ENCODE data around the gene ATP6V1A. TPM values are rescaled to one million over a fixed set of nuclear protein-coding genes. Genes with fewer than 3 reads are reported as not detected.

ATP6V1A gene
- total and polyA plus RNA-seq, 2 of the 13 experiments (the other 11 are each of a cell fraction or from before 2014, with no cell fraction given), result 23.4 to 95.1 TPM

DNA sequence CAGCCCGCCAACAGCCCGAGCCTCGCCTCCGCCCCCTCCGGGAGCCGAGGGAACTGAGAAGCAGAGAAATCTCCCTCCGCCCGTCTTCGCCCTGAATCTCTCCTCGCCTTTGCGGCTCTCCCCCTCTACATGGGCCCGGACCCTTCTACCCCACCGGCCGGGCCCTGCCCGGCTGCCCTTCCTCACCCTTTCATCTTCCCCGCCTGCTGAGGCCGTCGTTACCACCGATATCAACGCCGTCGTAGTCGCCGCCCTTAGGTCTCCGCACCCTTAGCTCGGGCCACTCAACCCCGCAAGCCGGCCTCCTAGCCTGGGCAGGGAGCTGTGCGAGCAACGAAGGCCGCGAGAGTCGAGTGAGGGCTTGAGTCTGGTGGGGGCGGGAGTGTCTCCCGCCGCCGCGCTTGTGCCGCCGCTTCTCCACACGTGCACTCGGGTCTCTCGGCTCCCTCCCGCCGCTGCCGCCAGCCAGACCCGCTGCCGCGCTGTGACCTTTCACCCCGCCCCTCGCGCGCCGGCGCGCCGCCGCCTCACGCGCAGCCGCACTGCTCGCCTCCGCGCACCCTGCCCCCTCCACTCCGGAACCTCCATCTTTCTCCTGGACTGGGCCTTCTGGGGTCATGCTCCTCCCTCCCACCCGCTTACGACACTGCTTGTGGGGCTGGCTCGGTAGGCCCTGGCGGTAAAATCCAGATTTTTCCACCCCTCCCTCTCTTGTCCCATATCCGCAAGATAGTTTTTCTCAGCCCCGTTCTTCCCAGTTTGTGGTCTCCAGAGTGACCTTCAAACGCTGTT lies 883 bp upstream of the ATP6V1A start, which contains the start of gene NAA50 (continued):
- no peak for TF ChIP-seq JUN (CRISPR knock-in tag; IDR thresholded peaks at IDR 0.05)
- TF ChIP-seq, protein P1, sequence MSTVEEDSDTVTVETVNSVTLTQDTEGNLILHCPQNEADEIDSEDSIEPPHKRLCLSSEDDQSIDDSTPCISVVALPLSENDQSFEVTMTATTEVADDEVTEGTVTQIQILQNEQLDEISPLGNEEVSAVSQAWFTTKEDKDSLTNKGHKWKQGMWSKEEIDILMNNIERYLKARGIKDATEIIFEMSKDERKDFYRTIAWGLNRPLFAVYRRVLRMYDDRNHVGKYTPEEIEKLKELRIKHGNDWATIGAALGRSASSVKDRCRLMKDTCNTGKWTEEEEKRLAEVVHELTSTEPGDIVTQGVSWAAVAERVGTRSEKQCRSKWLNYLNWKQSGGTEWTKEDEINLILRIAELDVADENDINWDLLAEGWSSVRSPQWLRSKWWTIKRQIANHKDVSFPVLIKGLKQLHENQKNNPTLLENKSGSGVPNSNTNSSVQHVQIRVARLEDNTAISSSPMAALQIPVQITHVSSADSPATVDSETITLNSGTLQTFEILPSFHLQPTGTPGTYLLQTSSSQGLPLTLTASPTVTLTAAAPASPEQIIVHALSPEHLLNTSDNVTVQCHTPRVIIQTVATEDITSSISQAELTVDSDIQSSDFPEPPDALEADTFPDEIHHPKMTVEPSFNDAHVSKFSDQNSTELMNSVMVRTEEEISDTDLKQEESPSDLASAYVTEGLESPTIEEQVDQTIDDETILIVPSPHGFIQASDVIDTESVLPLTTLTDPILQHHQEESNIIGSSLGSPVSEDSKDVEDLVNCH (CRISPR knock-in tag; IDR thresholded peaks at IDR 0.05), result no peak
- no peak for TF ChIP-seq JUND (CRISPR knock-in tag; IDR thresholded peaks at IDR 0.05)
- no peak for TF ChIP-seq JUNB (CRISPR knock-in tag; IDR thresholded peaks at IDR 0.05; ENCODE audit: borderline replicate concordance)
- no peak for TF ChIP-seq GATAD1 (CRISPR knock-in tag; IDR thresholded peaks at IDR 0.05)
- no peak for TF ChIP-seq ZNF660 (CRISPR knock-in tag; IDR thresholded peaks at IDR 0.05; ENCODE audit: borderline replicate concordance, low read depth)
- TF ChIP-seq NCOA2 (CRISPR knock-in tag; IDR thresholded peaks at IDR 0.05), result peak; percentile 37; the same call in 1 of the 2 replicates
- 0 out of 2 replicates have a peak, but pooled peaks have one; percentile 57 for TF ChIP-seq ZNF431 (CRISPR knock-in tag; IDR thresholded peaks at IDR 0.05; ENCODE audit: borderline replicate concordance, low read depth)
- TF ChIP-seq ZNF567 (CRISPR knock-in tag; IDR thresholded peaks at IDR 0.05; ENCODE audit: borderline replicate concordance), result peak; percentile 72; the same call in 1 of the 2 replicates
- no peak for TF ChIP-seq PHF5A (CRISPR knock-in tag; IDR thresholded peaks at IDR 0.05; ENCODE audit: low read depth, unreplicated experiment)
- TF ChIP-seq IRF2 (CRISPR knock-in tag; IDR thresholded peaks at IDR 0.05), result no peak
- no peak; the same call in 1 of the 2 replicates for TF ChIP-seq MTA1 (CRISPR knock-in tag; IDR thresholded peaks at IDR 0.05; ENCODE audit: borderline replicate concordance)
- TF ChIP-seq SIN3B (IDR thresholded peaks at IDR 0.05; ENCODE audit: low read length), result no peak
- TF ChIP-seq ZNF44 (CRISPR knock-in tag; IDR thresholded peaks at IDR 0.05), result no peak
- TF ChIP-seq, protein P2, sequence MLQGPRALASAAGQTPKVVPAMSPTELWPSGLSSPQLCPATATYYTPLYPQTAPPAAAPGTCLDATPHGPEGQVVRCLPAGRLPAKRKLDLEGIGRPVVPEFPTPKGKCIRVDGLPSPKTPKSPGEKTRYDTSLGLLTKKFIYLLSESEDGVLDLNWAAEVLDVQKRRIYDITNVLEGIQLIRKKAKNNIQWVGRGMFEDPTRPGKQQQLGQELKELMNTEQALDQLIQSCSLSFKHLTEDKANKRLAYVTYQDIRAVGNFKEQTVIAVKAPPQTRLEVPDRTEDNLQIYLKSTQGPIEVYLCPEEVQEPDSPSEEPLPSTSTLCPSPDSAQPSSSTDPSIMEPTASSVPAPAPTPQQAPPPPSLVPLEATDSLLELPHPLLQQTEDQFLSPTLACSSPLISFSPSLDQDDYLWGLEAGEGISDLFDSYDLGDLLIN (CRISPR knock-in tag; IDR thresholded peaks at IDR 0.05; ENCODE audit: borderline replicate concordance), result no peak
- TF ChIP-seq, protein P3, sequence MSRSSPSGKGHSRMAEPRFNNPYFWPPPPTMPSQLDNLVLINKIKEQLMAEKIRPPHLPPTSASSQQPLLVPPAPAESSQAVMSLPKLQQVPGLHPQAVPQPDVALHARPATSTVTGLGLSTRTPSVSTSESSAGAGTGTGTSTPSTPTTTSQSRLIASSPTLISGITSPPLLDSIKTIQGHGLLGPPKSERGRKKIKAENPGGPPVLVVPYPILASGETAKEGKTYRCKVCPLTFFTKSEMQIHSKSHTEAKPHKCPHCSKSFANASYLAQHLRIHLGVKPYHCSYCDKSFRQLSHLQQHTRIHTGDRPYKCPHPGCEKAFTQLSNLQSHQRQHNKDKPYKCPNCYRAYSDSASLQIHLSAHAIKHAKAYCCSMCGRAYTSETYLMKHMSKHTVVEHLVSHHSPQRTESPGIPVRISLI (CRISPR knock-in tag; IDR thresholded peaks at IDR 0.05; ENCODE audit: borderline replicate concordance), result no peak
